Fibroblast of lung (primary cell): Measurements from ENCODE around the gene ACADVL. TPM values are rescaled to one million over a fixed set of nuclear protein-coding genes. Genes with fewer than 3 reads are reported as not detected.
A peak's percentile ranks its signal among the peaks of the same experiment; 100 is the strongest.

Experiments used
- DNase-seq, 2 donors: peaks; one replicate each; pipeline versions ENCODE4 v3.0.0 to v3.0.0-alpha.2; 2010; ENCODE audit warnings: low read depth in 2 of 2
- H2AFZ ChIP-seq: 2 replicates; pipeline ENCODE4 v1.5.1; 2012; ENCODE audit warnings: low read length, control low read depth, inconsistent platforms
- H3K27ac ChIP-seq: 2 replicates; pipeline ENCODE4 v1.5.1; 2011; ENCODE audit warnings: low read length, control low read depth; ENCODE audit not compliant: insufficient read depth
- H3K27me3 ChIP-seq: 2 replicates; pipeline ENCODE4 v1.5.1; 2011; ENCODE audit warnings: mild to moderate bottlenecking, low read length; ENCODE audit not compliant: control insufficient read depth, insufficient read depth
- H3K36me3 ChIP-seq: 2 replicates; pipeline ENCODE4 v1.5.1; 2011; ENCODE audit warnings: low read length; ENCODE audit not compliant: control insufficient read depth, insufficient read depth
- H3K4me1 ChIP-seq: 2 replicates; pipeline ENCODE4 v1.5.1; 2011; ENCODE audit warnings: low read length; ENCODE audit not compliant: control insufficient read depth, insufficient read depth; ENCODE audit errors: extremely low read depth
- H3K4me2 ChIP-seq: 2 replicates; pipeline ENCODE4 v1.5.1; 2011; ENCODE audit warnings: low read length, control low read depth; ENCODE audit not compliant: insufficient read depth; ENCODE audit errors: extremely low read depth
- H3K4me3 ChIP-seq, 4 experiments: fragments of 200-600 bp in 1 of 4; sonication (generic) in 1 of 4; replicated peaks in 1 of 4; 2 replicates each; pipeline ENCODE4 v1.5.1; 2011 to 2016; ENCODE audit warnings: low read length in 4 of 4, low read depth in 3 of 4, mild to moderate bottlenecking in 3 of 4, control low read depth in 2 of 4, inconsistent platforms in 1 of 4, mixed read lengths in 1 of 4; ENCODE audit not compliant: insufficient read depth in 1 of 4; ENCODE audit errors: control extremely low read depth in 1 of 4
- H3K79me2 ChIP-seq: 2 replicates; pipeline ENCODE4 v1.5.1; 2012; ENCODE audit warnings: mild to moderate bottlenecking, low read length, inconsistent platforms; ENCODE audit not compliant: control insufficient read depth, insufficient read depth
- H3K9ac ChIP-seq: 2 replicates; pipeline ENCODE4 v1.5.1; 2011; ENCODE audit warnings: mild to moderate bottlenecking, low read length, control low read depth; ENCODE audit not compliant: insufficient read depth
- H3K9me3 ChIP-seq: 2 replicates; pipeline ENCODE4 v1.5.1; 2012; ENCODE audit warnings: low read depth, low read length; ENCODE audit not compliant: control insufficient read depth, insufficient read depth
- H4K20me1 ChIP-seq: 2 replicates; pipeline ENCODE4 v1.5.1; 2011; ENCODE audit warnings: low read length; ENCODE audit not compliant: control insufficient read depth, insufficient read depth; ENCODE audit errors: extremely low read depth
- CTCF ChIP-seq, 2 donors: IDR thresholded peaks in 1 of 2; conservative IDR thresholded peaks in 1 of 2; 1 replicate in 1 of 2; 2 replicates in 1 of 2; pipeline ENCODE4 v1.5.1; 2011 to 2012; ENCODE audit warnings: low read length in 2 of 2, control low read depth in 1 of 2, inconsistent platforms in 1 of 2, low read depth in 1 of 2, mild to moderate bottlenecking in 1 of 2
- EZH2 ChIP-seq: IDR thresholded peaks from 2 replicates; pipeline ENCODE4 v1.5.1; 2012; ENCODE audit warnings: low read length, control low read depth, mild to moderate bottlenecking; ENCODE audit errors: missing control alignments
- polyA plus RNA-seq, 2 donors: library from polyadenylated mRNA; depleted of rRNA in 1 of 2; stranded (reverse) in 1 of 2; unstranded in 1 of 2; fragments of >200 nt; gene quantifications; 2 replicates each; pipeline ENCODE4 v1.2.1, GENCODE V29; 2011 to 2012; ENCODE audit warnings: missing spikeins in 1 of 2
- total RNA-seq: library from RNA; depleted of rRNA; stranded (reverse); fragments of >200 nt; gene quantifications from 2 replicates; pipeline ENCODE4 v1.2.1, GENCODE V29; 2014

Gene ACADVL
- total and polyA plus RNA-seq, 2 donors (not counting 1 experiment from before 2014, with no cell fraction given), result 129 to 313 TPM

GRCh38 chr17:7238420-7239090, 18.8 kb downstream of the ACADVL start:
- Histone ChIP-seq H3K36me3 (peaks cover 24% of the 10 kb centered on the region), H4K20me1 (no peaks in the 10 kb centered on the region), H3K4me3 (peak overlapping the region; percentile 89 to 96 (median 91)), H3K27me3 (no peaks in the 10 kb centered on the region), H3K27ac (peak overlapping the region; percentile 74), H3K79me2 (peaks cover 67% of the 10 kb centered on the region), H2AFZ (no peak overlapping the region), H3K4me1 (peaks cover 25% of the 10 kb centered on the region), H3K9me3 (no peaks in the 10 kb centered on the region), H3K9ac (peak overlapping the region; percentile 78), H3K4me2 (peak overlapping the region; percentile 10)
- TF ChIP-seq CTCF (conservative IDR thresholded peaks at IDR 0.05 in 1 of 2, IDR thresholded peaks at IDR 0.05 in 1 of 2; ENCODE audit: low read depth in 1 of 2, low read length in 2 of 2), result no peak
- TF ChIP-seq EZH2, result no peak
- peak in 1 of 2 donors; percentile 49 for DNase-seq

- peaks cover 26% of the 10 kb centered on the region for H3K36me3 ChIP-seq
- DNase-seq, result peak; percentile 99
- H3K4me2 ChIP-seq, result peak within 1 kb of the TSS; percentile 90
- no peaks in the 10 kb centered on the region for H3K27me3 ChIP-seq
- H3K4me1 ChIP-seq, result peaks cover 25% of the 10 kb centered on the region
- peak within 1 kb of the TSS; percentile 74 for H3K27ac ChIP-seq
- no peaks in the 10 kb centered on the region for H4K20me1 ChIP-seq
- TF ChIP-seq EZH2 (no peak), CTCF (conservative IDR thresholded peaks at IDR 0.05 in 1 of 2, IDR thresholded peaks at IDR 0.05 in 1 of 2; ENCODE audit: low read depth in 1 of 2, low read length in 2 of 2) (no peak)
- H2AFZ ChIP-seq, result no peak within 1 kb of the TSS
- peak within 1 kb of the TSS; percentile 78 for H3K9ac ChIP-seq
- peaks cover 61% of the 10 kb centered on the region for H3K79me2 ChIP-seq
- H3K4me3 ChIP-seq, result peak within 1 kb of the TSS; percentile 92 to 98 (median 96)
- H3K9me3 ChIP-seq, result no peaks in the 10 kb centered on the region
Measured at GRCh38 chr17:7239091-7240027, 19.6 kb downstream of the ACADVL start, which contains the start of gene PHF23. PHF23 (minus strand) TSS chr17:7239457; CDS start chr17:7239279, 178 bp downstream.

GRCh38 chr17:7240375-7240774, 20.6 kb downstream of the ACADVL start:
- Histone ChIP-seq H3K79me2 (peaks cover 55% of the 10 kb centered on the region), H3K9ac (no peak overlapping the region), H3K27ac (peak overlapping the region; percentile 97), H2AFZ (no peak overlapping the region), H3K36me3 (peaks cover 21% of the 10 kb centered on the region), H3K27me3 (no peaks in the 10 kb centered on the region), H3K4me2 (peak overlapping the region; percentile 96), H3K4me1 (peaks cover 17% of the 10 kb centered on the region), H4K20me1 (no peaks in the 10 kb centered on the region), H3K9me3 (no peaks in the 10 kb centered on the region), H3K4me3 (peak overlapping the region; percentile 74 to 98 (median 96))
- no peak for TF ChIP-seq EZH2
- TF ChIP-seq CTCF (conservative IDR thresholded peaks at IDR 0.05 in 1 of 2, IDR thresholded peaks at IDR 0.05 in 1 of 2; ENCODE audit: low read depth in 1 of 2, low read length in 2 of 2), result no peak
- DNase-seq, result no peak
